DOHH2 (cell line): ENCODE data around the gene INSRR.

Experiments
- H3F3A ChIP-seq: fragments of 200-600 bp; sonication (generic), shearing (Covaris generic); 2 replicates; pipeline ENCODE4 v1.6.0; 2016; ENCODE audit warnings: antibody characterized with exemption, mild to moderate bottlenecking; ENCODE audit not compliant: control insufficient read depth, insufficient read depth
- H3K27ac ChIP-seq: fragments of 200-600 bp; sonication (generic); 2 replicates; pipeline ENCODE4 v1.5.1; 2014; ENCODE audit warnings: low read depth, mild to moderate bottlenecking, low read length, moderate library complexity
- H3K27me3 ChIP-seq: fragments of 200-600 bp; sonication (generic); 2 replicates; pipeline ENCODE4 v1.6.1; 2014; ENCODE audit warnings: mild to moderate bottlenecking, low read length, mixed read lengths; ENCODE audit not compliant: control insufficient read depth
- H3K36me3 ChIP-seq: fragments of 200-600 bp; sonication (generic); 2 replicates; pipeline ENCODE4 v1.6.1; 2014; ENCODE audit warnings: mild to moderate bottlenecking, low read length, moderate library complexity, mixed read lengths; ENCODE audit not compliant: control insufficient read depth
- H3K4me1 ChIP-seq: fragments of 200-600 bp; sonication (generic); 2 replicates; pipeline ENCODE4 v1.6.1; 2014; ENCODE audit warnings: mild to moderate bottlenecking, low read length, mixed read lengths; ENCODE audit not compliant: control insufficient read depth
- H3K4me2 ChIP-seq: fragments of 200-600 bp; sonication (generic); 2 replicates; pipeline ENCODE4 v1.6.0; 2014; ENCODE audit warnings: mild to moderate bottlenecking, low read length, moderate library complexity
- H3K4me3 ChIP-seq: fragments of 200-600 bp; sonication (generic); 2 replicates; pipeline ENCODE4 v1.5.1; 2014; ENCODE audit warnings: mild to moderate bottlenecking, low read length, mixed read lengths
- H3K79me2 ChIP-seq: fragments of 200-600 bp; sonication (generic); 2 replicates; pipeline ENCODE4 v1.6.1; 2014; ENCODE audit warnings: mild to moderate bottlenecking, low read length, mixed read lengths; ENCODE audit not compliant: control insufficient read depth
- H3K9me2 ChIP-seq: fragments of 200-600 bp; sonication (generic); replicated peaks from 2 replicates; pipeline ENCODE4 v1.6.1; 2014; ENCODE audit warnings: mild to moderate bottlenecking, low read length, mixed read lengths; ENCODE audit not compliant: control insufficient read depth
- H3K9me3 ChIP-seq: fragments of 200-600 bp; sonication (generic); 2 replicates; pipeline ENCODE4 v1.6.1; 2014; ENCODE audit warnings: antibody characterized with exemption, low read length, mixed read lengths; ENCODE audit not compliant: control insufficient read depth, insufficient read depth
- H4K20me1 ChIP-seq: fragments of 200-600 bp; sonication (generic); 2 replicates; pipeline ENCODE4 v1.6.0; 2014; ENCODE audit warnings: low read depth, mild to moderate bottlenecking, antibody characterized with exemption, low read length, moderate library complexity; ENCODE audit not compliant: control insufficient read depth, insufficient read depth
- CTCF ChIP-seq: fragments of 200-600 bp; sonication (generic); IDR thresholded peaks from one replicate; pipeline ENCODE4 v1.5.1; 2014; ENCODE audit warnings: antibody characterized with exemption, mild to moderate bottlenecking, low read depth, low read length; ENCODE audit not compliant: poor library complexity, severe bottlenecking
- EZH2phosphoT487 ChIP-seq: fragments of 200-600 bp; sonication (generic); IDR thresholded peaks from 2 replicates; pipeline ENCODE4 v1.6.1; 2017; ENCODE audit warnings: borderline replicate concordance, mild to moderate bottlenecking, antibody characterized with exemption, low read length, moderate library complexity, mixed read lengths

The INSRR gene

GRCh38 chr1:156805766-156806511 is 53.0 kb downstream of the INSRR start:
- Histone ChIP-seq H4K20me1 (no peaks in the 10 kb centered on the region), H3F3A (no peaks in the 10 kb centered on the region), H3K27me3 (no peaks in the 10 kb centered on the region), H3K9me2 (no peaks in the 10 kb centered on the region), H3K4me3 (no peak overlapping the region), H3K4me2 (no peak overlapping the region), H3K79me2 (no peaks in the 10 kb centered on the region), H3K9me3 (no peaks in the 10 kb centered on the region), H3K36me3 (peaks cover 8% of the 10 kb centered on the region; the same call in 1 of the 2 replicates), H3K4me1 (peaks cover 10% of the 10 kb centered on the region), H3K27ac (no peak overlapping the region)
- TF ChIP-seq EZH2phosphoT487 = no peak
- no peak for TF ChIP-seq CTCF

DNA sequence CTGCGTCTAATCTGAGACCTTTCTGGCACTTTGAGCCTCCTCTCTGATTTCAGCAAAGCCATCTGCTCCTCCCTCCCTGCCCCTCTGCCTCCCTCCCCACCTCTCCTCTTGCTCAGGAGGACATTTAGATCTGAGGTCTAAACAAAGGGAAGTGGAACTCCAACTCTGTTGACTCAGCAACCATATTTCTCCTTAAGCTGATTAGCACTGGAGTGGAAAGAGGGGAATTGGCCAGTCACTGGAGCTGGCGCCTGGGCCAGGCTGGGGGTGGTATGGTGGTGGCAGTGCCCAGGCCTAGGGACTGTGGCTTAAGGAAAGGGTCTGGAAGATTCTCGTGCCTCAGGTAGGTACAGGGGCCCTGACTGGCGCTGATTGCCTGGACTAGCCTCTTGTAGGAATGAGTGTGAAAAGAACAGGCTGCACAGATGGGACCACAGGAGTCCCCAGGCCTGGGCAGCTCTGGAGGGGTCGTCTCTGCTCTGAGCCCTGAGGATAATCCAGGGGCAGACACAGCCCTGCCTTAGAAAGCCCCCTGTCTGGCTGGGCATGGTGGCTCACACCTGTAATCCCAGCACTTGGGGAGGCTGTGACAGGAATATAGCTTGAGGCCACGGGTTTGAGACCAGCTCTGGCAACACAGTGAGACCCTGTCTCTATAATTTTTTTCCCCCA is 54.2 kb downstream of the INSRR start:
- no peak overlapping the region for H3K4me3 ChIP-seq
- H3K9me3 ChIP-seq = no peaks in the 10 kb centered on the region
- no peak overlapping the region for H3K4me2 ChIP-seq
- peaks cover 20% of the 10 kb centered on the region for H3K36me3 ChIP-seq
- peaks cover 10% of the 10 kb centered on the region for H3K4me1 ChIP-seq
- no peak overlapping the region for H3K27ac ChIP-seq
- H3K27me3 ChIP-seq = no peaks in the 10 kb centered on the region
- TF ChIP-seq CTCF (no peak), EZH2phosphoT487 (no peak)
- H3F3A ChIP-seq = no peaks in the 10 kb centered on the region
- H3K79me2 ChIP-seq = no peaks in the 10 kb centered on the region
- no peaks in the 10 kb centered on the region for H4K20me1 ChIP-seq
- no peaks in the 10 kb centered on the region for H3K9me2 ChIP-seq

GRCh38 chr1:156804026-156804425 is 54.9 kb downstream of the INSRR start:
- H3F3A ChIP-seq = no peaks in the 10 kb centered on the region
- peaks cover 10% of the 10 kb centered on the region for H3K4me1 ChIP-seq
- H3K27ac ChIP-seq = no peak overlapping the region
- no peak overlapping the region for H3K4me3 ChIP-seq
- no peaks in the 10 kb centered on the region for H3K9me2 ChIP-seq
- no peaks in the 10 kb centered on the region for H3K9me3 ChIP-seq
- no peaks in the 10 kb centered on the region for H3K79me2 ChIP-seq
- no peak overlapping the region for H3K4me2 ChIP-seq
- peaks cover 25% of the 10 kb centered on the region for H3K36me3 ChIP-seq
- no peaks in the 10 kb centered on the region for H3K27me3 ChIP-seq
- H4K20me1 ChIP-seq = no peaks in the 10 kb centered on the region
- no peak for TF ChIP-seq EZH2phosphoT487
